Endothelial cell of hepatic sinusoid (primary cell): Measurements from ENCODE around the gene IQCE.
"Not testable (repeated sequence)": the region's sequence is repeated elsewhere in the genome, so short reads cannot be mapped to it uniquely, and the experiment has no call there.

Source experiments
- in situ Hi-C: cut with HindIII; loops from 2 replicates; pipeline ENCODE4 v1.10.0; 2017; ENCODE audit warnings: low sequenced_read_pairs

IQCE gene

GRCh38 chr7:2530994-2531795, 27.6 kb upstream of the IQCE start:
- in situ Hi-C loops, result not testable (repeated sequence)

GRCh38 chr7:2531796-2532110, 27.0 kb upstream of the IQCE start:
- in situ Hi-C loops, result not testable (repeated sequence)

- in situ Hi-C loops, result not testable (repeated sequence)
Observed at GRCh38 chr7:2532199-2532772, 26.5 kb upstream of the IQCE start.

GRCh38 chr7:2532816-2533215, 26.0 kb upstream of the IQCE start:
- in situ Hi-C loops, result not testable (repeated sequence)

GRCh38 chr7:2533566-2533965, 25.2 kb upstream of the IQCE start:
- in situ Hi-C loops, result not testable (repeated sequence)

GRCh38 chr7:2534214-2534613, 24.6 kb upstream of the IQCE start:
- in situ Hi-C loops, result not testable (repeated sequence)

GRCh38 chr7:2535872-2536627, 22.7 kb upstream of the IQCE start:
- in situ Hi-C loops, result not testable (repeated sequence)

- in situ Hi-C loops, result no loop called here
Observed at GRCh38 chr7:2537981-2538851, 20.6 kb upstream of the IQCE start.

GRCh38 chr7:2539031-2539911, 19.5 kb upstream of the IQCE start:
- in situ Hi-C loops, result no loop called here

GRCh38 chr7:2540133-2540532, 18.6 kb upstream of the IQCE start:
- in situ Hi-C loops, result no loop called here

GRCh38 chr7:2540641-2541051, 18.1 kb upstream of the IQCE start:
- in situ Hi-C loops, result no loop called here

GRCh38 chr7:2541291-2542010, 17.3 kb upstream of the IQCE start:
- in situ Hi-C loops, result no loop called here

GRCh38 chr7:2542011-2542915, 16.5 kb upstream of the IQCE start:
- in situ Hi-C loops, result no loop called here

- in situ Hi-C loops, result no loop called here
Observed at GRCh38 chr7:2542916-2543871, 15.6 kb upstream of the IQCE start.

- in situ Hi-C loops, result no loop called here
Observed at GRCh38 chr7:2544541-2545188, 14.1 kb upstream of the IQCE start.

GRCh38 chr7:2545746-2546425, 12.9 kb upstream of the IQCE start:
- in situ Hi-C loops, result no loop called here
